ENCODE results near the gene RASD2.

DNA sequence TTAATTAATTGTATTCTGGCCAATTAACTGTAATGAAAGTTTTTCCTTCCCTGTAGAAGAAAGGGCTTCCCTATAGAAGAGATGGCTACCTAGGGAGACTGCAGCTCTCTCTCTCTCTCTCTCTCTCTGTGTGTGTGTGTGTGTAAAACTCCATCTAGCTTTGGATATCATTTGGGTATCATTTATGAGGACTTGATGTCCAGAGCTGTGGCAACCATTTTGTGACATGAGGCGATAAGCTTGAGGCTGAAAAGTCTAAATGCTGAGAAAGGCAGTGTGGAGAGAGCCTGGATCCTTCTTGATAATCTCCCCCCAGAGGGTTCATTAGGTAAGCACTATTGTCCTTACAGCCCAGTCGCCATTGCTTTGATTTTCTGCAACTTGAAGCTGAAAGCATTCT is 30.7 kb upstream of the RASD2 start:
- TF ChIP-seq, protein P1, sequence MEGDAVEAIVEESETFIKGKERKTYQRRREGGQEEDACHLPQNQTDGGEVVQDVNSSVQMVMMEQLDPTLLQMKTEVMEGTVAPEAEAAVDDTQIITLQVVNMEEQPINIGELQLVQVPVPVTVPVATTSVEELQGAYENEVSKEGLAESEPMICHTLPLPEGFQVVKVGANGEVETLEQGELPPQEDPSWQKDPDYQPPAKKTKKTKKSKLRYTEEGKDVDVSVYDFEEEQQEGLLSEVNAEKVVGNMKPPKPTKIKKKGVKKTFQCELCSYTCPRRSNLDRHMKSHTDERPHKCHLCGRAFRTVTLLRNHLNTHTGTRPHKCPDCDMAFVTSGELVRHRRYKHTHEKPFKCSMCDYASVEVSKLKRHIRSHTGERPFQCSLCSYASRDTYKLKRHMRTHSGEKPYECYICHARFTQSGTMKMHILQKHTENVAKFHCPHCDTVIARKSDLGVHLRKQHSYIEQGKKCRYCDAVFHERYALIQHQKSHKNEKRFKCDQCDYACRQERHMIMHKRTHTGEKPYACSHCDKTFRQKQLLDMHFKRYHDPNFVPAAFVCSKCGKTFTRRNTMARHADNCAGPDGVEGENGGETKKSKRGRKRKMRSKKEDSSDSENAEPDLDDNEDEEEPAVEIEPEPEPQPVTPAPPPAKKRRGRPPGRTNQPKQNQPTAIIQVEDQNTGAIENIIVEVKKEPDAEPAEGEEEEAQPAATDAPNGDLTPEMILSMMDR (conservative IDR thresholded peaks at IDR 0.05 in 1 of 2, IDR thresholded peaks at IDR 0.05 in 1 of 2; ENCODE audit: low read depth in 1 of 2, low read length in 2 of 2), result no peak
- TF ChIP-seq EZH2 (IDR thresholded peaks at IDR 0.05; ENCODE audit: low read length, missing control alignments), result no peak

Measured in fibroblast of lung (primary cell).